Measurements from ENCODE around the gene CAMK1. TPM values are rescaled to one million over a fixed set of nuclear protein-coding genes. Genes with fewer than 3 reads are reported as not detected.
A peak's percentile ranks its signal among the peaks of the same experiment; 100 is the strongest.

Gene CAMK1
- total and polyA plus RNA-seq, 9 of the 15 experiments (the other 6 are each of a cell fraction or from before 2014, with no cell fraction given): 0.23 to 10.7 (median 6.0) TPM

- TF ChIP-seq ZNF644 (tag; IDR thresholded peaks at IDR 0.05; ENCODE audit: low read depth) (peak; percentile 65; the same call in 1 of the 2 replicates), POLR2AphosphoS5 (IDR thresholded peaks at IDR 0.05; ENCODE audit: control insufficient read depth, insufficient read depth, low read depth, low read length) (peak; percentile 81), GATA2 (CRISPR knock-in tag; IDR thresholded peaks at IDR 0.05) (peak; percentile 60), NUFIP1 (IDR thresholded peaks at IDR 0.05; ENCODE audit: partially characterized antibody) (peak; percentile 57), THRA (IDR thresholded peaks at IDR 0.05) (0 out of 2 replicates have a peak, but pooled peaks have one; percentile 33), TCF3 (CRISPR knock-in tag; IDR thresholded peaks at IDR 0.05) (peak; percentile 85), ARID1B (IDR thresholded peaks at IDR 0.05) (peak; percentile 89), SMARCE1 (IDR thresholded peaks at IDR 0.05) (peak; percentile 28; the same call in 1 of the 2 replicates), TAL1 (IDR thresholded peaks at IDR 0.05) (peak; percentile 90), NFIC (IDR thresholded peaks at IDR 0.05) (peak; percentile 78), ZBTB7A (IDR thresholded peaks at IDR 0.05; ENCODE audit: borderline replicate concordance, control insufficient read depth, low read depth, low read length) (peak; percentile 74), ATF4 (CRISPR knock-in tag; IDR thresholded peaks at IDR 0.05) (peak; percentile 15; the same call in 1 of the 2 replicates), EHMT2 (IDR thresholded peaks at IDR 0.05) (no peak), HDAC3 (IDR thresholded peaks at IDR 0.05; ENCODE audit: borderline replicate concordance, partially characterized antibody) (peak; percentile 31), CHD2 (IDR thresholded peaks at IDR 0.05; ENCODE audit: low read depth, low read length) (no peak), ZNF197 (CRISPR knock-in tag; IDR thresholded peaks at IDR 0.05; ENCODE audit: low read depth) (no peak; the same call in 1 of the 2 replicates), CBFA2T3 (IDR thresholded peaks at IDR 0.05) (peak; percentile 96), KLF1 (tag; IDR thresholded peaks at IDR 0.05) (no peak; the same call in 1 of the 2 replicates), ZNF217 (CRISPR knock-in tag; IDR thresholded peaks at IDR 0.05) (no peak), CTCF (IDR thresholded peaks at IDR 0.05 in 2 of 3, conservative IDR thresholded peaks at IDR 0.05 in 1 of 3; ENCODE audit: insufficient read depth in 2 of 3, low read depth in 1 of 3, low read length in 3 of 3) (no peak)
These were observed 16.5 kb upstream of the CAMK1 start (continued) for GRCh38 chr3:9786209-9786739.
